HG03045 (cell line): Measurements from ENCODE around the gene POLR2L.

Source experiments
- ATAC-seq: cut with Tn5 transposase; IDR thresholded peaks from one replicate; pipeline ENCODE4 v1.9.1; 2021; ENCODE audit warnings: mild to moderate bottlenecking, moderate library complexity; ENCODE audit not compliant: unreplicated experiment

Gene POLR2L

DNA sequence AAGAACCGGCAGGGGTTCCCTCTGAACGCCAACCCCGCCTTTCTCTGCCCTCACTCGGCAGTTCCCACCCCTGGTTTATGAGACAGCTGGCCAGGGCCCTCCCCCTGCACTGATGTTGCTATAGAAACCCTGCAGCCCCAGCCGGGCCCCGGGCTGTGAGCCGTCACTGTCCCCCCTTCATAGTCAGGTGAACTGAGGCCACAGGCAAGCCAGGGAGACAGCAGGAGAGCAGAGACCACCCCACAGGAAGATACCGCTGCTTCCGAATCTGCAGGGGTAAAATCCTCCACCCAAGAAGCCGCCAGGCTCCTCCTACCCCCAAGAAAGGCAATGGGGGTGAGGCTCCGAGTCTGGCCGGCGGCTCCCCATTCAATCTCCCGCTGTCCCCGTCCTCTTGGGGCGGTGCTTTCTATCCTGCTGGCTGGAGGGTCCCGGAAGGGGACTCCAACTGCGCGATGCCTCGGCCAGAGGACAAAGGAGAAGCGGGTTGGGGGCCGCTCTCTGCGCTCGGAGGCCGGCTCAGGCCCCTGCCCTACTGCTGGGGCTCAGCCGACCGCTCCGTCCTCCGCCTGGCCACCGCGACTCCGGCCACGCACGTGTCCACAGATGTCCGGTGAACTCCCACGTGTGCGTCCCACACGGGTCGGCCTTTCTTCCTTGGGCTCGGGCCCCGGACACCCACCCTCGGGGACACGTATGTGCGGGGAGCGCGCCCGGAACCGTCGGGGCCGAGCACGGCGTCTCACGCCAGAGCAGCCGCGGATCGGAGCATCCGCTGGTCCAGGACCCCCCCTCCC is 44.8 kb downstream of the POLR2L start:
- peak; percentile 43 for ATAC-seq

DNA sequence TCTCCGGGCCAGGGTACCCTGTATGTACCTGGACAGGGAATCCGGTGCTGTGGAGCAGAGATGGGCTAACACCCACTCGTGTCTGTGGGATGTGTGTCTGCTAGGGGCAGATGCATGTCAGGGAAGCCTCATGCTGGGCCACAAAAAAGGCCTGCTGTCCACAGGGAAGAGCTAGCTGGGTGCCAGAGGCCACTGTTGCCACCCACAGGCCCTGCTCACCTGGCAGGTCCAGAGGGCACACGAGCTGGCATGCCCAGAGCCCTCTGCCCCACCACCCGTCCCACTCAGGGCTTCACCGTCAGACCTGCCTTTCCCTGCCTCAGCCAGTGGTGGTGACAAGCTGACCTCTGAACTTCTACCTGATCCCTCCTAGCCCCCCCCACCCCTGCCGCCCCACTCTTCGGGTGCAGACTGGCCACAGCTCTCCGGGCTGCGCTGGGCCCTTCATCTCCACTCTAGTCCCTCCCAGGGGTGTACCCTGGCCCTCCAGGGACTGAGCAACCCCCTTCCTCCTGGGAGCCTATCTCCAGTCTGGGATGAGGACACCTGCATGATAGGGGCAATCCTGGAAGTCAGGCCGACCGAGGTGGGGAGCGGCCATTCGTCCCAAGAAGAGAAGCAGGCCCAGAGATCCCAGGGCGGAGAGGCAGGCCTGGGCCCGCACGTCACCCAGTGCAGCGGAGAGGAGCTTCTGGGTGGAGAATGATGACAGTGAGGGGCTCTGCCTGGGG is 45.6 kb downstream of the POLR2L start:
- ATAC-seq: no peak

DNA sequence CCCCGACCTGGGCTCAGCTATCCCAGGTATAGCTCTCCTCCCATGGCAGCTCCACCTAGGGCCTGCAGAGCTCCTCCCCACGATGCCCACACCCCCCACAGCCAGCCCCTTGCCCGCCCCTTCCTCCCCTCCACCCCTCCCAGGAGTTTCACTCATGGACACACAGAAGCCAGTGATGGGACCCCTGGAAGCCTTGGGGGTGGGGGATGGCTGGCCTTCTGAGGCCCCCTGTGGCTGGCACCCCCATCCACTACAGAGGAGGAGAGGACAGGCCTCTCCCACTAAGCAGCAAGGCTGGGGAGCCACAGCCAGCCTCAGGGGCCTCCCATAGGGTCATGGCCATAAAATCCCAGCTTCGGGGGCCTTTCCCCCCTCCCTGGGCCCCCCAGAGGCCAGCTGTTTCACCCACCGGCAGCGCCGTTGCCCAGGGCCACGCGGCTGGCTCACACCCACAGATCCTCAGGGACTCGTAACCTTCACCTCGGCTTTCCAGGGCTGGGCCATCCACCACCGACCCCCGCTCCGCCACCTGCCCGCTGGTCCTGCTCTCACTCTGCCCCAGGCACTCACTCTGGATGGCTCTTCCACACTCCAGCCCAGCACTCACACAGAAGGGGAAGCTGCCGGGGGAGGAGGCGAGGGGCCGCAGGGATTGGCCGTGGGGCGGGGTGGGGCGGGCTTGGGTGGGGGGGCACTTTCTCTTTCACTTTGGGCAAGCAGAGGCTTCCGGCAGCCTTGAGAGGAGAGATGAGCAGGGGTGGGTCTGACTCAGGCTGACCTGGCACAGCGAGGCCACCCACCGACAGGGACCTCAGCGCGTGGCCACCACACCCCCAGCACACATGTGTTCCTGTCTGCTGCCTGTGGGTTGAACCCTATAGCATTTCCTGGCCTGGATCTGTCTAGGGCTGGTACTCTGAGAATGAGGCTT is 46.4 kb downstream of the POLR2L start:
- no peak for ATAC-seq

DNA sequence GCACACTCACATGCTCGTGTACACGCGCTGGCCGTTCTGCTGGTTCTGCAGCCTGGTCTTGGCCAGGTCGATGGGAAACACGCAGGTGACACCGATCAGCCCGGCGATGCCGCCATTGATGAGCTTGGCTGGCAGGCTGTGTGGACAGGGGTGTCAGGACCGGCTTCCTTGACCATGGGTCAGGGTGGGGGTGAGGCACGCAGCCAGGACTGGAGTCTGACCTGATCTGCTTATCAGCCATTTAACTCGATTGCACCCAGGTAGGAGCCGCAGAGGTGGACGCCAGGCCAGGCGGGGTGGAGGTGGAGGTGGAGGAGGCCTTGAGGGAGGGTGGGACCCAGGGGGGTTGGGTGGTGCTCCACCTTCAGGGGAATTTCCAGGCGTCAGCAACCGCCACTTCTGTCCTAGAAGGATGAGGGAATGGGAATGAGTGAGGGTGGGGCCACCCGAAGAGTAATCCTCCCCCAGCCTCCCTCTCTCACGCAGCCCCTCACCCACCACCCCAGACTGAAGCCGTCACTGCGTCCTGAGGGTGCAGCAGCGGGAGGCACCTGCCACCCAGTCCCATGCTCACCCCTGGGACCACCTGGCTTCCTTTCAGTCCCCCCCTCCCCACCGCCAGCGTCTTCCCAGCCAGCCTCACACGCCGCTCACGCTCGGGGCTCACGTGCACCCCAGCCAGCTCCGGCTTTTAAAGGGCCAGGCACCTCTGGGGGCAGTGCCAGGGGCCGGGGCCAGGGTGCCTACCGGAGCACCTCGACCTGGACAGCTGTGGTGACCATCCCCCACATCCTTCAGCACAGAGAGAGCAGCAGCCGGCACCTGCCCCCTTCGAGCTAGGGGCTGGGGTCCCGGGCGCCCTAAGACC is 47.3 kb downstream of the POLR2L start:
- ATAC-seq: no peak

DNA sequence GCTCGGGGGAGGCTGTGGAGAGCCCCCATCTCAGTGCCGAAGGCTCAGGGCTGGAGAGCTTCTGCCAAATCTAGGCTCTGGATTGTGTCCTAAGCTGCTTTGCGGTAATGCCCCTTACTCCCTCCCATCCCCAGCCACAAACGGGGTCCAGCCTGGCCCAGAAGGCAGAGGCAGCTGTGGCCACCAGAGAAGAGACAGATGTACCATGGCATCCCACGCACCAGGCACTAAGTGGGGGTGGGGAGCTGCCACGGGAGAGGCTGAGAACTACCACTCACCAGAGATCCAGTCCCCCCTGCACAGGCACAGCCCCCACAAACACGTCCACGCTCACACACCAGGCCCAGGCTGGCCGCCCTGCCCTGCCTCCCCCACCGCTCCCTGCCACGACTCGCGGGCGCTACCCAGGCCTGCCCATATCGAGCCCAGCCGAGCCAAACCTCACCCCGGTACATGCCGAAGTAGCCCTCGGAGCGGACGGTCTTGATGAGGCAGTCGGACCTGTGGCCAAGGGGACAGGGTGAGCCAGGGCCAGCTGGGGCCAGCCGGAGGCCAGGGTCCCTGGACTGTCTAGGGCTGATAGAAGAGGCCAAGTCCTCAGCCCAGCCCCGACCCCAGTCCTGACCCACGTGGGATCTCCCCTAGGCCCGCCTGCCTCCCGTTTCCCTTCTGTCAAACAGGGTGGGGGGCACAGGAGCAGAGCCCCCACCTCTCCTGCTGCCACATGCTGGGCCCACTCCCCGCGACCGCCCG is 48.1 kb downstream of the POLR2L start:
- no peak for ATAC-seq

DNA sequence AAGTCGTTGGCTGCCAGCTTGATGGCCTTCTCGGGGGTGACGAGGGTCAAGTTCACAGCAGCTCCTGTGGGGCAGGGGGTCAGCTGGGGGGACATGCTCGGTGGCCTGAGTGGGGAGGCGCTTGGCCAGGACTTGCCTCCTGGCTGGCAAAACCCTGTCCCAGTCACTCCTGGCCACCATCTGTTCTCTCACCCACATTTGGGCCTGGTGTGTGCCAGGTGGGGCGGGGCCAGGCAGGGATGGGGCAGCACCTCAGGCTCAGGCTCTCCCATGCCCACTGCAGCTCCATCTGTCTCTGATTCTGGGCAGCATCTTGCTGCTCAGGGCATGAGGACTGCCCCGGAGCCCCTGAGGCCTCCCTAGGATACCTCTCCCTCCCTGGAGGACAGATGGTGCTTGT is 48.8 kb downstream of the POLR2L start:
- no peak for ATAC-seq

DNA sequence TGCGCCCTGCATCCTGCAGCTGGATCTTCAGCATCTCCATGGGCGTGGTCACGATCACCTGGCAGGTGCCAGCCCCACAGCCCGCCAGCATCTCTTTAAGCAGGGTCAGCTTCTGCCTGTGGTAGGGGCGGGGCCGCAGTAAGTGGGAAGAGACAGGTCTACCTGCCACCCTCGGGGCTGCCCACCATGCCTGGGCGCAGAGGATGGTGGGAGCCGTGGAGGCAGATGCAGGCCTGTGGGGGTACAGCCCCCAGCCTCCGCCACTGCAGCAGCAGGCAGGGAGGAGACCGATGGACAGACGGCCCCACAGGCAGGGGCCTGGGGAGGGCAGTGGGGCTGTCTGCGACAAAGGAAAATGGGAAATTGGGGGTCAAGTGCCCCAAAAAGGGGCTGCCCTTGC is 49.5 kb downstream of the POLR2L start:
- ATAC-seq: no peak

DNA sequence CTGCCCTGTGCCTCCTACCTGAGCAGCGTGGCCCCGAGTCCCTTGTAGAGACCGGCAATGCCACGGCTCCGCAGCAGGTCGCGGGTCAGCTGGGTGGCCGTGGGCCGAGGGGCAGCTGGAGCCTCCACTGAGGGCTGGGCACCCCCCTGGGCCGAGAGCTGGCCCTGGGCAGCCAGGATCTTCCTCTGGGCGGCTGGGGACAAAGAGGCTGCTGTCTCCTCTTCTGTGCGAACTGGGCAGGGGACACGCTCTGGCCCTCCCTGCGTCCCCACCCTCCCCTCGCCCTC is 49.9 kb downstream of the POLR2L start:
- ATAC-seq: no peak

DNA sequence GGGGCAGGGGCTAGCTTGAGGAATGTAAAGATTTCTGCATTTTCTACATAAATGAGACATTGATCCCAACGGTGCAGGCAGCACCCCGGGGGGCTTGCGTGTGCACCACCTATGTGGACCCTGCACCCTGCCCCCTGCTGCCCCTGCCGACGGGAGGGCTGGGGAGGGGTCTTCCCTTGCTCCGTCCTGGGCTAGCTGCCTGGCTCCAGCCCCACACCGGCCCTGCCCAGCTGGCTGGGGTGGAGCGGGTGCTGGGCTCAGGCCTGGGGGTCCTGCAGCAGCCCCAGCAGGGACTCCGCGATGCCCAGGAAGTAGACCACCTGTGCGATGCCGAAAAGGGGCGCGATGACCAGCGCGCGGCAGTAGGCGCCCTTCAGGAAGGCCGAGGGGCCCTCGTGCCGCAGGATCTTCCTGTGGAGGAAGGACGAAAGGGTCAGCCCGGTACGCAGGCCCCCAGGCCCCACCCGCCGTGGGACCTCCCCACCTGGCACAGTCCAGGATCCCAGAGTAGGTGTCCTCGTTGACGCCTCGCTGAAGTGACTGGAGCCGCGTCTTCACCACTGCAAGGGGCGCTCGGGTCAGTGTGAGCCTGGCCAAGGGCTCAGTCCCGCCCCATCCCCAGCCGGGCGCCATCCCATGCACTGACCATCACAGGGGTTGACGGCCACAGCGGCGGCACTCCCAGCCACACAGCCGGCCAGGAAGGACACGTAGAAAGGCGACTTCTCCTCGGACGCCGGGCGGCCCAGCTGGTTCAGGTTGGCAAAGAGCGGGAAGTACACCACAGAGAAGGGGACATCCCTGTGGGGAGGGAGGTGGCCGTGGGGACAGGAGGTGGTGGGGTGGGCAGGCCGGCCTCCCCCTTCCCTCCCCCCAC is 50.4 kb downstream of the POLR2L start:
- ATAC-seq: no peak

DNA sequence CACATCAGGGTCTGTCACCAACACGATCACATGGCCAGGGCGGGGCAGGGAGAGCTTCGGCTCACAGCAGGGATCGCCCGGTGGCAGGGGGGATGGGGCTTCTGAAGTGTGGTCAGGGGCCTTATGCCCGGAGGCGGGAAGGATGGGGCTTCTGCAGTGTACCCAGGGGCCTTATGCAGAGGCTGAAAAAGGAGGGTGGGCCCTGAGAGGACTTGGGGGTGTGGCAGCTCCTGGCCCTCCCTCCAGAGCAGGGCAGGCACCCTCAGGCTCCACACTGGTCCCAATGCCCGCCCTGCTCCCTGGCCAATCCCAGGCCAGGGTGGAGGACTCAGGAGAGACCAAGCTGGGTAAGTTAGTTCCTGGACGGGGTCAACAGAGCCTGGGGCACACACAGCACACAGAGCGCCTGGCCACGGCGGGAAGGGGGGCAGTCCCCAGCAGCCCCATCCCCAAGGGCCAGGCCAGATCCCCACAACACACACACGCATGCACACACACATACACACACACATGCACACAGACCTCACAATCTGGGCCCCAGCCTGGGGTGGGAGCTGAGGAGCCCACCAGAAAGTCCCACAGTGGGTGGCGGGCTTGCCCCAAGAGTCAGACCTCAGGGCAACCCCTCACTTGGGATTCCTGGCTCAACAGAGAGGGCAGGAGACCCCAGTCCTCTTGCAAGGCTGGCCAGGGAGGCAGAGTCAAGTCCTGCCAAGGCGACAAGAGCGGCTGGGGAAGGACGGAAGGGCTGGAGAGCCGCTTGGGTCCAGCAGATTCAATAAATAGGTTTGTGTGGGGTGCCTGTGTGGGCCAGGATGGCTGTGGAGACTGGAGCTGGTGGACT is 51.4 kb downstream of the POLR2L start:
- no peak for ATAC-seq

DNA sequence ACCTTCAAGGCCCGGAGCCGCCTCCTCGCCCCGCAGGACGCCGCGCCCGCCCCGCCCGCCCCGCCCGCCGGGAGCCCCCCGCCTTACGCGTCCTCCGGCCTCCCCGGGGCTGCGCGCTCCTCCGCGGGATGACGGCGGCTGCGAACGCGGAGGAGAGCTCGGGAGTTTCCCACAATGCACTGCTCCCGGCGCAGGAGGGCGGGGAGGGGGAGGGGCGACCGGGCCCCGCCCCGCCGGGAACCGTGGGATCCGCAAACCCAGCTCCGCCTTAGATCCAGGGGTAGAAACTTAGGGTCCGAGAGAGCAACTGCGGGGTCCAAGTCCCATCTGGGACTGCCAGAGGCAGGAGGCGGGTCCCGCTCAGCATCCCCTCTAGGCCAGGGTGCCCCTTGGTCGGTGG is 52.4 kb downstream of the POLR2L start, which contains the start of gene CEND1:
TSS of gene CEND1 (minus strand) at position 148 of the 400 bp plus-strand sequence. CDS start 1,514 bp downstream, outside the sequence.
- ATAC-seq: no peak
